NCI-H2081 (cell line): ENCODE measurements around the gene DPH2.

Experiments used
- DNase-seq, 2 experiments: peaks; one replicate each; lab custom pipeline; 2025; lab: John Stamatoyannopoulos, UW

The DPH2 gene

DNA sequence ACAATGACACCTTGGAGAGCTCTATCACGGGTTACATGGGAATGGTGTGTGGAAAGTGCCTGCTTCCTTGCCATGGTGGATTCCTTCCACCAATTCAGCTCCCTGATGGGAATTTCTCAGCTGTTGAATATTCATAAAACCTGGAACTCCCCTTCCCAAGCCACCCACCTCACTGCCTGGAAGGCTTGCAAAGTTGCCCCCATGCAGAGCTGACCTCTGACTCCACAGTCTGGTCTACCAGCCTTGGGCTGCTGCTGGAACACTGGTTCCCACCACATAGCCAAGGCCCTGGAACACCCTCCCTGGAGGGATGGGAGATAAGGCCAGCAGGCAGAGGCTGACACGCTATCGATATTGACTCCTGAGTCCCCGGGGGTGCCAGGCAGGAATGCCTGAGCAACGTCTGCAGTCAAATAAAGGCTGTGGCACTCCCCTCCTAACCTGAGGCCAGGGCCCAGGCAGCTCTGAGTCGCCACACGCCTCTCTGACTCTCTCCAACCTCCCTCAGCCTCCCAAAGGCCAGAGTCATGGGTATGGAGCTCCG lies 30.4 kb downstream of the DPH2 start:
- no peak for DNase-seq

DNA sequence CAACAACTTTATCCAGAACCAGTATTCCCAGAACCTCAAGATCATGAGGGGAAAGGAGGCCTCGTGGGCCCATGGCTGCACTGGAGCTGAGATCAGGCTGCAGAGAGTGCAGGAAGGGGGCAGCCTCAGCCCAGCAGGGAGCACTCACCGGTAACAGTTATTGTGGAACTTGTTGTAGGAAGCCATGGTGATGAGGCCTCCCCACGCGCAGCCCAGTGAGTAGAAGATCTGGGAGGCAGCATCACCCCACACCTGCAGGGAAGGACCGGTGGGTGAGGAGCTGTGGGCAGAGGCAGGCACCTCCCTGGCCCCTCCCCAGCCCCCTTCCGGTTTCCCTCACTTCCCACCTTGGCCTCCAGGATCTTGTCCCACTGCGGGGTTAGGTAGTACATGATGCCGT lies 32.4 kb downstream of the DPH2 start:
- DNase-seq, result no peak

- DNase-seq, result no peak
Observed at GRCh38 chr1:44002606-44003157, 32.9 kb downstream of the DPH2 start.

DNA sequence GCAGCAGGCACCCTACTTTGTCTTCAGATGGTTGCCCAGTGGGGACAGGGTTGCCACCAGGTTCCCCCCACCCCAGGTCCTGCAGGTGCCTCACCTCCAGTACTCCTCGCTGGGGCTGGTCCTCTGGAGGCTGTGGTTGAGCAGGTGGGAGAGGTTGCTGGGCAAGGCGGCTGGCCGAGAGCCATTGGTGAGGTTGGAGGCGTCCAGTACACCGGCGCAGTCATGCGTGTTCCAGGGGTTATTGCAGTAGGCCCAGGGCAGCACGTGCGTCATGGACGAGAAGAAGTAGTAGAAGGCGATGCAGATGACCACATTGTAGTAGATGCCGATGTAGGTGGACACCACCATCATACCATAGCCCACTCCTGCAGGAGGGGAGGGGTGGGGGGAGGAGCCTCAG lies 38.4 kb downstream of the DPH2 start:
- no peak for DNase-seq

- no peak for DNase-seq
Observed at GRCh38 chr1:44010935-44011471, 41.2 kb downstream of the DPH2 start.

DNA sequence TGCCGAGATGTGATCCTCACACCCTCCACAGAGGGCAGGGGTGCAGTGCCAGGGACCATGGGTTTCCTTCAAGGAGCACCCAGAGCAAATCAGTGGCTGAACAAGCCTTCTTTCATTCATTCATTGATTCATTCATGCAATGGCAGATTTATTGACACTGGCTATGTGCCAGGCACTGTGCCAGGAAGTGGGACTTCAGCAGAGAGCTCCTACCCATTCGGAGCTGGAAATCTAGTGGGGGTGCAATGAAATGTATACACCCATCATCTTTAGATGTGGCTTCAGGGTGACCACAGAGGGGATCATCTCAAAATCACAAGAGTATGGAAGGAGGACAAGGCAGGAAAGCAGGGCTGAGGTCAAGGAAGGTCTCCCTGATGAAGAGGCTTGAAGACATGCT lies 42.6 kb downstream of the DPH2 start:
- peak in 1 of 2 experiments; percentile 47 for DNase-seq

- DNase-seq, result no peak
Observed at GRCh38 chr1:44012941-44013609, 43.3 kb downstream of the DPH2 start.

DNA sequence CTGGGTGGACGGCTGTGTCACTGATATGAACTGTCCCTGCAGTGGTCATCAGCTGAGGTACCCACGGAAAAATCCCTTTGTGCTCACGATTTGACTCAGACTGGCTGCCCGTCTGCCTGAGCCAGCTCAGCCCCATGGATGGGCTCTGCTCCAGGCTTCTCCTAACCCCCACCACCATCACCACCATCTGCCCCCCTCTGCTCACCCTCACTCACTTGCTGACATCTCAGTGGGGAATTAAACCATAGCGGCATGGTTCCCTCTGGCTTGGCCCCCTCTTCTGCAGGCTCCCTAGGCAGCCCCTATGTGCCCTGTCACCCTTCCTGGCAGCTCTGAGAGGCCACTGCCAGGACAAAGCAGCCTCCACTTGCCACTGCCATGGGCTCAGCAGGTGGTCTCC lies 44.1 kb downstream of the DPH2 start:
- no peak for DNase-seq

- no peak for DNase-seq
Observed at GRCh38 chr1:44014365-44015104, 44.7 kb downstream of the DPH2 start.

DNA sequence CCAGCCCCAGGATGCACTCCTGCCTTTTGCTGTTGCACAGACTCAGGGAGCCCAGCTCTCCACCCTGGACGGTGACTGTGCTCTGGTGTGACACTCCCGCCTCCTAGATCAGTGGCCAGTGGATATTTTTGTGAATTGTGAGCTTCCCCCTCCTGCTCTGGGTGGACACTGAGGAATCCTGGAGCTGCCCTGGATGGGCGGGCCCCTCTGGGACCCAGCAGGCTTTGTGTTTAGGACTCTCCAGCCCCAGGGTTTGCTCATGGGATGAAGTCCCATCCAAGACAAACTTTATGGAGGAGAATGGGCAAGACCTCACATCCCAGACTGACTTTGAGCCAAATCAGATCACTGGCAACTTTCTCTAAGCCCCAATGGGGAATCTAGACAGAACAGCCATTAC lies 45.4 kb downstream of the DPH2 start:
- no peak for DNase-seq

DNA sequence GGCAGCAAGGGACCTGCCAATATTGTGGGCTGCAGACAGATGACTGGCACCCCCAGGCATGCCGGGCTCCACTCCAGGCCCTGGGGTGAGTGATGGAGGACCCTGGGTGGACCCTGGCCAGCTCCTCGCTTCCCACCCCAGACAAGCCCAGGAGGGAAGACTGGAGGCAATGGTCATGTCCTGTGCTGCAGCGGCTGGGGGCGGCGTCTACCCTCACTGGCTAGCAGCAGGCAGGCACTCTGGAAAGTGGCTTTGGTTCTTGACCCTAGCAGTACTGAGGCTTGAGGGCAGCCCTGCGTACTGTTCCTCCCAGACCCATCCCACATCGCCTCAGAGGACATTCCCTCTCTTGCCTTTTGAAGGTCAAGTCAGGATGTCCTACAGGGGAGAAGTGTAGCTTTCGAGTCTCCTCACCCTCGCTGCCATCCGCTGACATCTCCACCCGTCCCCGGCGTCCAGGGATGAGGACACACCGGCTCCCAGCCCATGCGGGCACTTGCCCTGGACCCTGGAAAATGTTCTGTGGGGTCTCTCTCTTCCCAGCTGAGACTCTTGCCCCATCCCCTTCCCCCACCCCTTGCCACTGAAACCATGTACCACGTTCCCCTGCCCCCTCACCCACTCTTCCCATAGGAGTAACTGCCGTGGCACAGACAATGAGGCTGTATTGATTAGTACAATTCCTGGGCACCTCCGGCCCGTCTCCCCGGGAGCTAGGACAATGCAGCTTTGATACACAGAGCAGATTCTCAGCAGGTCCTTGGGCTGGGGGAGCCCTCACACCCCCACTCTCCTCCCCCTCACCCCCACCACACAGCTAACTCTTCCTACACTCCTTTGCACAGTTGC lies 46.5 kb downstream of the DPH2 start:
- no peak for DNase-seq

GRCh38 chr1:44016890-44017400 lies 47.1 kb downstream of the DPH2 start:
- no peak for DNase-seq

GRCh38 chr1:44019466-44019948 lies 49.7 kb downstream of the DPH2 start:
- no peak for DNase-seq

- DNase-seq, result no peak
Observed at GRCh38 chr1:44020464-44020863, 50.7 kb downstream of the DPH2 start.

DNA sequence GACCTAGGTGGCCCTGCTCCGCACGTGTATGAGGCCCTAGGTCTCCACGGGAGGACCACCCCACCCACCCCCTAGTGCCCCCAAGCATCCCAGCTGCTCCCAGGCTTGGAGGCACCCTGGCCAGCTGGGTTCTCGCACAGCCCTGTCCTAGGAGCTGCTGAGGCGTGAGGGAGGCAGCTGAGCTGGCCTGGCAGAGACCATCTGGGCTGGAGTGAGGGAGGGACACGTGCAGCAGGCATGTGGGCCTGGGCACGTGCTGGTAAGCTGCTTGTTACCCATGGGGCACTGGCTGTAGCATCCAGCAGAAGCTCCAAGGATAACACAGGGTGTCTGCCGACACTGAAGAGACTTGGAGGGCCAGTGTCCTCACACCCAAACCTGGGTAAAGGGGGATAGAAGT lies 51.3 kb downstream of the DPH2 start:
- no peak for DNase-seq

DNA sequence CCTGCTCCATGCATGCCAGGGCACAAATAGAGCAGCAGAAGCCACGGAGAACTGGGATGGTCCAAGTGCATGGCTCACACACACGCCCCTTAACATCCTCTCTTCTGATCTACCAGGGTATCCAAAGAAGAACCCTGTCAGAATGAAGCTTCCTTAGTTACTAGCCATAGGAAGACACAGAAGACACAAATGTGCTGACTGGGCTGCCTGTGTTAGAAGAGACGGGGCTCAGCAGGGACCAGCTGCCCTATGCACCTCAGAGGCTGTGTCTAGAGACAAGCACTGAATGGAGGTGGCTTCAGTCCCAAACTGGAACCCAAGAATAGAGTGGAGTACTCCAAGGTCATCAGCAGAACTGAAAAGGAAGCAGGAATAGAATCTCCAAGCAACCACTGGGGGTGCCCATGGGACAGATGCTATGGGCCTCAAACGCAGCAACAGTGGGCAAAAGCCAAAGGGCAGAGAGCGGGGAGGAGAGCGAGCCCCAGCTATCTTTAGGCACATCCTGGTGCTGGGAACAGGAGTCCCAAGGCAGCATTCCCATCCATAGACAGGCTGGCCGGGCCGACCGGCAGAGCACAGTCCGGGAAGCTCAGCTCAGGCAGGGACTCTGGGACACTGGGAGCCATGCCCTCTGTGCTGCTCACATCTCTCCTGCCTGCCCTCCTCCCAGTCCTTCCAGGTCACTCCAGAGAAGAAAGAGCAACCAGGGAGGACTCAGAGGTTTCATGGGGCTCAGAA lies 51.9 kb downstream of the DPH2 start:
- no peak for DNase-seq
